ENCODE data around the gene ANKRD44. TPM values are rescaled to one million over a fixed set of nuclear protein-coding genes. Genes with fewer than 3 reads are reported as not detected.

The ANKRD44 gene
- total RNA-seq, 1 donor from 2014 or later = 4.0 TPM

- peaks cover 7% of the 10 kb centered on the region for H3K27me3 Mint-ChIP-seq
- TF ChIP-seq CTCF (IDR thresholded peaks at IDR 0.05; ENCODE audit: unreplicated experiment) = no peak
- no peak for DNase-seq (ENCODE audit: low spot score, unreplicated experiment)
- no peaks in the 10 kb centered on the region for H3K9me3 Mint-ChIP-seq (ENCODE audit: low read depth)
- H3K4me1 Mint-ChIP-seq (ENCODE audit: low read depth) = no peaks in the 10 kb centered on the region
- H3K27ac Mint-ChIP-seq = no peak overlapping the region
- H3K36me3 Mint-ChIP-seq (ENCODE audit: insufficient read depth) = no peaks in the 10 kb centered on the region
- H3K4me3 Mint-ChIP-seq (ENCODE audit: low read depth) = no peak overlapping the region
Measured at GRCh38 chr2:197327472-197328098, 17.0 kb upstream of the ANKRD44 start.

GRCh38 chr2:197327073-197327471 lies 16.5 kb upstream of the ANKRD44 start:
- no peak for DNase-seq (ENCODE audit: low spot score, unreplicated experiment)
- H3K27ac Mint-ChIP-seq = no peak overlapping the region
- TF ChIP-seq CTCF (IDR thresholded peaks at IDR 0.05; ENCODE audit: unreplicated experiment) = no peak
- peaks cover 7% of the 10 kb centered on the region for H3K27me3 Mint-ChIP-seq
- no peaks in the 10 kb centered on the region for H3K4me1 Mint-ChIP-seq (ENCODE audit: low read depth)
- H3K9me3 Mint-ChIP-seq (ENCODE audit: low read depth) = no peaks in the 10 kb centered on the region
- no peak overlapping the region for H3K4me3 Mint-ChIP-seq (ENCODE audit: low read depth)
- no peaks in the 10 kb centered on the region for H3K36me3 Mint-ChIP-seq (ENCODE audit: insufficient read depth)

GRCh38 chr2:197324801-197325200 lies 14.2 kb upstream of the ANKRD44 start:
- Mint-ChIP-seq H3K4me3 (ENCODE audit: low read depth) (no peak overlapping the region), H3K27me3 (peaks cover 7% of the 10 kb centered on the region), H3K36me3 (ENCODE audit: insufficient read depth) (no peaks in the 10 kb centered on the region), H3K9me3 (ENCODE audit: low read depth) (no peaks in the 10 kb centered on the region), H3K4me1 (ENCODE audit: low read depth) (no peaks in the 10 kb centered on the region), H3K27ac (no peak overlapping the region)
- DNase-seq (ENCODE audit: low spot score, unreplicated experiment) = no peak
- TF ChIP-seq CTCF (IDR thresholded peaks at IDR 0.05; ENCODE audit: unreplicated experiment) = no peak

- TF ChIP-seq CTCF (IDR thresholded peaks at IDR 0.05; ENCODE audit: unreplicated experiment) = no peak
- no peak for DNase-seq (ENCODE audit: low spot score, unreplicated experiment)
- Mint-ChIP-seq H3K4me1 (ENCODE audit: low read depth) (no peaks in the 10 kb centered on the region), H3K36me3 (ENCODE audit: insufficient read depth) (no peaks in the 10 kb centered on the region), H3K27ac (no peak overlapping the region), H3K4me3 (ENCODE audit: low read depth) (no peak overlapping the region), H3K27me3 (peaks cover 7% of the 10 kb centered on the region), H3K9me3 (ENCODE audit: low read depth) (no peaks in the 10 kb centered on the region)
Measured at GRCh38 chr2:197322724-197323720, 12.4 kb upstream of the ANKRD44 start.

GRCh38 chr2:197322143-197322542 lies 11.6 kb upstream of the ANKRD44 start:
- no peak for TF ChIP-seq CTCF (IDR thresholded peaks at IDR 0.05; ENCODE audit: unreplicated experiment)
- H3K4me1 Mint-ChIP-seq (ENCODE audit: low read depth) = no peaks in the 10 kb centered on the region
- H3K27me3 Mint-ChIP-seq = peaks cover 7% of the 10 kb centered on the region

More at GRCh38 chr2:197322143-197322542, 11.6 kb upstream of the ANKRD44 start:
- no peak for DNase-seq (ENCODE audit: low spot score, unreplicated experiment)
- no peak overlapping the region for H3K27ac Mint-ChIP-seq
- no peak overlapping the region for H3K4me3 Mint-ChIP-seq (ENCODE audit: low read depth)
- H3K9me3 Mint-ChIP-seq (ENCODE audit: low read depth) = no peaks in the 10 kb centered on the region
- H3K36me3 Mint-ChIP-seq (ENCODE audit: insufficient read depth) = no peaks in the 10 kb centered on the region
